BE2C (cell line): ENCODE measurements around the gene SIGLEC7. TPM values are rescaled to one million over a fixed set of nuclear protein-coding genes. Genes with fewer than 3 reads are reported as not detected.
A peak's percentile ranks its signal among the peaks of the same experiment; 100 is the strongest.

Experiments used
- DNase-seq: peaks from one replicate; pipeline ENCODE4 v3.0.0-alpha.2; 2020
- H3K27me3 ChIP-seq: fragments of 250-450 bp; sonication (Bioruptor Pico); 2 replicates; pipeline ENCODE4 v1.5.1; 2020; ENCODE audit warnings: mild to moderate bottlenecking
- H3K36me3 ChIP-seq: fragments of 250-450 bp; sonication (Bioruptor Pico); 2 replicates; pipeline ENCODE4 v1.5.1; 2020; ENCODE audit warnings: mild to moderate bottlenecking
- H3K4me1 ChIP-seq: fragments of 250-450 bp; sonication (Bioruptor Pico); 2 replicates; pipeline ENCODE4 v1.5.1; 2020
- H3K4me3 ChIP-seq: 2 replicates; pipeline ENCODE4 v1.5.1; 2011; ENCODE audit warnings: low read depth, low read length
- H3K9me3 ChIP-seq: fragments of 250-450 bp; sonication (Bioruptor Pico); 2 replicates; pipeline ENCODE4 v1.5.1; 2020
- CTCF ChIP-seq: IDR thresholded peaks from 2 replicates; pipeline ENCODE4 v1.5.1; 2012; ENCODE audit warnings: mild to moderate bottlenecking, low read depth, low read length
- polyA plus RNA-seq: library from polyadenylated mRNA; unstranded; fragments of >200 nt; gene quantifications from one replicate; pipeline ENCODE4 v1.2.1, GENCODE V29; 2012; ENCODE audit warnings: low read depth, missing spikeins; ENCODE audit not compliant: insufficient read length, insufficient read depth

SIGLEC7 gene
- polyA plus RNA-seq: not detected

- no peaks in the 10 kb centered on the region for H3K9me3 ChIP-seq
- H3K27me3 ChIP-seq: peaks cover 36% of the 10 kb centered on the region
- no peaks in the 10 kb centered on the region for H3K36me3 ChIP-seq
- DNase-seq: no peak
- H3K4me3 ChIP-seq: no peak within 1 kb of the TSS
- no peak for TF ChIP-seq CTCF
- H3K4me1 ChIP-seq: no peaks in the 10 kb centered on the region
These were observed at the start of gene SIGLEC7 for GRCh38 chr19:51142119-51142518. SIGLEC7 (plus strand) TSS chr19:51142301; CDS start chr19:51142370, 69 bp downstream.

GRCh38 chr19:51093101-51093500, 49.0 kb upstream of the SIGLEC7 start:
- H3K27me3 ChIP-seq: no peaks in the 10 kb centered on the region; the same call in 1 of the 2 replicates

GRCh38 chr19:51093510-51094345, 48.4 kb upstream of the SIGLEC7 start:
- H3K27me3 ChIP-seq: no peaks in the 10 kb centered on the region; the same call in 1 of the 2 replicates
- no peak overlapping the region for H3K4me3 ChIP-seq
- no peaks in the 10 kb centered on the region for H3K4me1 ChIP-seq
- H3K36me3 ChIP-seq: no peaks in the 10 kb centered on the region; the same call in 1 of the 2 replicates
- no peak for TF ChIP-seq CTCF
- no peak for DNase-seq
- no peaks in the 10 kb centered on the region for H3K9me3 ChIP-seq

More at GRCh38 chr19:51093101-51093500, 49.0 kb upstream of the SIGLEC7 start:
- Histone ChIP-seq H3K9me3 (no peaks in the 10 kb centered on the region), H3K4me1 (no peaks in the 10 kb centered on the region), H3K4me3 (no peak overlapping the region), H3K36me3 (no peaks in the 10 kb centered on the region; the same call in 1 of the 2 replicates)
- DNase-seq: no peak
- no peak for TF ChIP-seq CTCF

GRCh38 chr19:51094696-51095279, 47.3 kb upstream of the SIGLEC7 start:
- Histone ChIP-seq H3K9me3 (no peaks in the 10 kb centered on the region), H3K27me3 (no peaks in the 10 kb centered on the region; the same call in 1 of the 2 replicates), H3K4me1 (no peaks in the 10 kb centered on the region), H3K4me3 (no peak overlapping the region), H3K36me3 (no peaks in the 10 kb centered on the region; the same call in 1 of the 2 replicates)
- DNase-seq: peak; percentile 63
- peak; percentile 72 for TF ChIP-seq CTCF

GRCh38 chr19:51096473-51097165, 45.5 kb upstream of the SIGLEC7 start:
- TF ChIP-seq CTCF: peak; percentile 43
- Histone ChIP-seq H3K9me3 (no peaks in the 10 kb centered on the region), H3K4me1 (no peaks in the 10 kb centered on the region), H3K4me3 (no peak overlapping the region), H3K36me3 (no peaks in the 10 kb centered on the region; the same call in none of the 2 replicates), H3K27me3 (no peaks in the 10 kb centered on the region; the same call in 1 of the 2 replicates)
- no peak for DNase-seq
